Astrocyte (in vitro differentiated cells and primary cell): ENCODE data around the gene CYP46A1. TPM values are rescaled to one million over a fixed set of nuclear protein-coding genes. Genes with fewer than 3 reads are reported as not detected.

Experiments used
- DNase-seq: peaks from one replicate; pipeline ENCODE4 v3.0.0-alpha.2; 2010; ENCODE audit warnings: low read depth
- FAIRE-seq: peaks from 2 replicates; lab custom pipeline; 2011; peaks lifted over from hg19 to GRCh38; lab: Jason Lieb, UNC
- H2AFZ ChIP-seq: 2 replicates; pipeline ENCODE4 v1.6.0; 2012; ENCODE audit warnings: low read depth, low read length, inconsistent platforms
- H3K27ac ChIP-seq: 2 replicates; pipeline ENCODE4 v1.5.1; 2011; ENCODE audit warnings: low read depth, low read length, inconsistent platforms
- H3K27me3 ChIP-seq: 2 replicates; pipeline ENCODE4 v1.6.0; 2011; ENCODE audit warnings: low read length, inconsistent platforms; ENCODE audit not compliant: insufficient read depth
- H3K36me3 ChIP-seq: 2 replicates; pipeline ENCODE4 v1.5.1; 2011; ENCODE audit warnings: low read length, inconsistent platforms; ENCODE audit not compliant: insufficient read depth
- H3K4me1 ChIP-seq: 2 replicates; pipeline ENCODE4 v1.5.1; 2011; ENCODE audit warnings: low read length, inconsistent platforms; ENCODE audit not compliant: insufficient read depth
- H3K4me2 ChIP-seq: 2 replicates; pipeline ENCODE4 v1.6.0; 2012; ENCODE audit warnings: low read length, inconsistent platforms
- H3K4me3 ChIP-seq: 2 replicates; pipeline ENCODE4 v1.5.1; 2011; ENCODE audit warnings: low read depth, mild to moderate bottlenecking, low read length, inconsistent platforms; ENCODE audit not compliant: insufficient read depth
- H3K79me2 ChIP-seq: 2 replicates; pipeline ENCODE4 v1.6.0; 2012; ENCODE audit warnings: mild to moderate bottlenecking, low read length, inconsistent platforms; ENCODE audit not compliant: insufficient read depth
- H3K9ac ChIP-seq: 2 replicates; pipeline ENCODE4 v1.6.0; 2012; ENCODE audit warnings: mild to moderate bottlenecking, low read length, inconsistent platforms
- H3K9me3 ChIP-seq: 2 replicates; pipeline ENCODE4 v1.5.1; 2012; ENCODE audit warnings: low read depth, mild to moderate bottlenecking, low read length, inconsistent platforms; ENCODE audit not compliant: insufficient read depth
- H4K20me1 ChIP-seq: 2 replicates; pipeline ENCODE4 v1.6.0; 2012; ENCODE audit warnings: low read length, inconsistent platforms; ENCODE audit not compliant: insufficient read depth
- H3K27ac Mint-ChIP-seq: one replicate; pipeline ENCODE4 v1.8.0; 2021; ENCODE audit warnings: mild to moderate bottlenecking, mixed read lengths; ENCODE audit not compliant: unreplicated experiment
- H3K27me3 Mint-ChIP-seq: one replicate; pipeline ENCODE4 v1.8.0; 2021; ENCODE audit warnings: low read depth, mixed read lengths; ENCODE audit not compliant: unreplicated experiment
- H3K36me3 Mint-ChIP-seq: one replicate; pipeline ENCODE4 v1.8.0; 2021; ENCODE audit warnings: low read depth, mixed read lengths; ENCODE audit not compliant: unreplicated experiment
- H3K4me1 Mint-ChIP-seq: one replicate; pipeline ENCODE4 v1.8.0; 2021; ENCODE audit warnings: low read depth, mixed read lengths; ENCODE audit not compliant: unreplicated experiment
- H3K4me3 Mint-ChIP-seq: one replicate; pipeline ENCODE4 v1.8.0; 2021; ENCODE audit warnings: mild to moderate bottlenecking, moderate library complexity, mixed read lengths; ENCODE audit not compliant: unreplicated experiment
- H3K9me3 Mint-ChIP-seq: one replicate; pipeline ENCODE4 v1.8.0; 2021; ENCODE audit warnings: mild to moderate bottlenecking, mixed read lengths; ENCODE audit not compliant: unreplicated experiment
- EZH2 ChIP-seq: IDR thresholded peaks from 2 replicates; pipeline ENCODE4 v1.6.1; 2012; ENCODE audit warnings: mild to moderate bottlenecking, low read length, inconsistent platforms; ENCODE audit not compliant: insufficient read depth
- total RNA-seq: library from RNA; stranded (reverse); gene quantifications from 2 replicates; pipeline ENCODE4 v1.2.1, GENCODE V29; 2021
- TF ChIP-seq, protein P1 (sequence below): IDR thresholded peaks from 2 replicates; pipeline ENCODE4 v1.5.1; 2011; ENCODE audit warnings: low read depth, mild to moderate bottlenecking, inconsistent platforms, low read length, moderate library complexity; ENCODE audit not compliant: insufficient read depth

CYP46A1 gene
- total RNA-seq, 1 donor from 2014 or later: 0.52 TPM

DNA sequence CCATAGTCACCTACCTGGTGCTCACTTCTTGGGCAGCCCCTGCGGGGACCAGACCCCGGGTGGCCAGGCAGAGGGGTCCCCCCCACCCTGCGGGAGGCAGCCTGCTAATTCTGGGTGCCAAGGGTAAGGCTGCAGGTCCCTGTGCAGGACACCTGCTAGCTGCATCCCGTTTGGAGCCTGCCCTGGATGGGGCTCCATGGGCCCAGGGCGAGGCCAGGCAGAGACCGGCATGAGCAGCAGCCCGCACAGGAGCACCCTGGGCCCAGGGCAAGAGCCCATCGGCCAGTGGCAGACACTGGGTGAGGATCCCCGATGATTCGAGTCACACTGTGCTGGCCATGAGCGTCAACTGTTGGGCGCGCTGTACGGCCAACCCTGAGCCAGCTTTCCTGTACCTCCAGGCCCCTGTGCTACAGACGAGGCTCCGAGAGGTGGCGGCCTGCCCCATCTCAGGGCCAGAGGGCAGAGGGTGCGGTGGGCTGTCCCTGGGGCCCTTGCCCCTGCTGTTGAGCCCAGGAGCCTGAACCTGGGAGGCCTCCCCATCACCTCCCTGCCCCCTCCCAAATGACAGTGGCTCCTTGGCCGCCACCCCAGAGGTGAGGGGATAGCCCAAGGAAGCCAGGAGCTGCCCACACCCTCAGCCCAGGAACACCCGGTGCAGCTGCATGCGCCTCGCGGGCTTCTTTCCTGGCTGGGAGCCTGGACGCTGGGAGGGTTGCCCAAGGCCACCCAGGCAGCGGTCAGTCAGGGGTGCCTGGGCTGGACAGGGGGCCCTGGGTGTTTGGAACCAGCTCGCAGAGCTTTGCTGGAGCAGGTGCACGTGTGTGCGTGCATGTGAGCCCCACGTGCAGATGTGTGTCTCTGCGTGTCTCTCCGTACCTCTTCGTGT, 47.7 kb downstream of the CYP46A1 start:
- Mint-ChIP-seq H3K4me3 (no peak overlapping the region), H3K36me3 (no peaks in the 10 kb centered on the region), H3K27ac (no peak overlapping the region), H3K9me3 (no peaks in the 10 kb centered on the region), H3K4me1 (no peaks in the 10 kb centered on the region), H3K27me3 (peaks cover 29% of the 10 kb centered on the region)
- H3K9me3 ChIP-seq: no peaks in the 10 kb centered on the region
- TF ChIP-seq EZH2: no peak
- TF ChIP-seq, protein P1, sequence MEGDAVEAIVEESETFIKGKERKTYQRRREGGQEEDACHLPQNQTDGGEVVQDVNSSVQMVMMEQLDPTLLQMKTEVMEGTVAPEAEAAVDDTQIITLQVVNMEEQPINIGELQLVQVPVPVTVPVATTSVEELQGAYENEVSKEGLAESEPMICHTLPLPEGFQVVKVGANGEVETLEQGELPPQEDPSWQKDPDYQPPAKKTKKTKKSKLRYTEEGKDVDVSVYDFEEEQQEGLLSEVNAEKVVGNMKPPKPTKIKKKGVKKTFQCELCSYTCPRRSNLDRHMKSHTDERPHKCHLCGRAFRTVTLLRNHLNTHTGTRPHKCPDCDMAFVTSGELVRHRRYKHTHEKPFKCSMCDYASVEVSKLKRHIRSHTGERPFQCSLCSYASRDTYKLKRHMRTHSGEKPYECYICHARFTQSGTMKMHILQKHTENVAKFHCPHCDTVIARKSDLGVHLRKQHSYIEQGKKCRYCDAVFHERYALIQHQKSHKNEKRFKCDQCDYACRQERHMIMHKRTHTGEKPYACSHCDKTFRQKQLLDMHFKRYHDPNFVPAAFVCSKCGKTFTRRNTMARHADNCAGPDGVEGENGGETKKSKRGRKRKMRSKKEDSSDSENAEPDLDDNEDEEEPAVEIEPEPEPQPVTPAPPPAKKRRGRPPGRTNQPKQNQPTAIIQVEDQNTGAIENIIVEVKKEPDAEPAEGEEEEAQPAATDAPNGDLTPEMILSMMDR: no peak
- H3K27ac ChIP-seq: no peak overlapping the region
- FAIRE-seq (no peak), DNase-seq (no peak)
- H3K36me3 ChIP-seq: no peaks in the 10 kb centered on the region
- no peak overlapping the region for H3K4me2 ChIP-seq
- no peak overlapping the region for H2AFZ ChIP-seq
- H4K20me1 ChIP-seq: no peaks in the 10 kb centered on the region
- H3K27me3 ChIP-seq: no peaks in the 10 kb centered on the region
- H3K9ac ChIP-seq: no peak overlapping the region
- no peak overlapping the region for H3K4me3 ChIP-seq
- peaks cover 4% of the 10 kb centered on the region for H3K4me1 ChIP-seq
- H3K79me2 ChIP-seq: no peaks in the 10 kb centered on the region

GRCh38 chr14:99732436-99733210, 48.5 kb downstream of the CYP46A1 start:
- no peaks in the 10 kb centered on the region for H3K4me1 Mint-ChIP-seq
- FAIRE-seq (no peak), DNase-seq (no peak)
- no peaks in the 10 kb centered on the region for H3K79me2 ChIP-seq
- no peak overlapping the region for H3K9ac ChIP-seq
- no peak overlapping the region for H3K27ac Mint-ChIP-seq
- H3K36me3 ChIP-seq: no peaks in the 10 kb centered on the region
- TF ChIP-seq, protein P1: no peak
- TF ChIP-seq EZH2: no peak
- no peak overlapping the region for H3K4me3 Mint-ChIP-seq
- H3K4me2 ChIP-seq: no peak overlapping the region
- peaks cover 11% of the 10 kb centered on the region for H3K4me1 ChIP-seq
- H3K27ac ChIP-seq: no peak overlapping the region
- no peak overlapping the region for H3K4me3 ChIP-seq
- no peaks in the 10 kb centered on the region for H3K9me3 Mint-ChIP-seq
- H3K27me3 ChIP-seq: no peaks in the 10 kb centered on the region
- no peaks in the 10 kb centered on the region for H4K20me1 ChIP-seq
- H3K27me3 Mint-ChIP-seq: peaks cover 28% of the 10 kb centered on the region
- no peak overlapping the region for H2AFZ ChIP-seq
- no peaks in the 10 kb centered on the region for H3K36me3 Mint-ChIP-seq
- H3K9me3 ChIP-seq: no peaks in the 10 kb centered on the region
